Measurements from ENCODE around the gene PTGER4. TPM values are rescaled to one million over a fixed set of nuclear protein-coding genes. Genes with fewer than 3 reads are reported as not detected.
A peak's percentile ranks its signal among the peaks of the same experiment; 100 is the strongest.
"Not testable (repeated sequence)": the region's sequence is repeated elsewhere in the genome, so short reads cannot be mapped to it uniquely, and the experiment has no call there.

The PTGER4 gene
- total RNA-seq = 66.3 and 73.3 TPM in 2 replicates

- Mint-ChIP-seq H3K4me1 (peaks cover 54% of the 10 kb centered on the region), H3K27ac (peak within 1 kb of the TSS; percentile 92), H3K9me3 (no peaks in the 10 kb centered on the region), H3K36me3 (ENCODE audit: low read depth) (peaks cover 50% of the 10 kb centered on the region), H3K4me3 (peak within 1 kb of the TSS; percentile 98), H3K27me3 (no peaks in the 10 kb centered on the region)
- intact Hi-C loops (cut with micrococcal nuclease) = loop anchor here (1.0 to 5.0 kb wide), 15 partner anchors 27 to 528 kb away; partner anchors contain the start of genes RPL37 and TTC33
- ChIA-PET POLR2A (interaction anchor here (0.7 to 3.9 kb wide), 18 partner anchors 8 to 487 kb away, joined by 3 to 32 read pairs (median 4); partner anchors contain the start of gene RPL37), CTCF (interaction anchor here (1.3 to 4.9 kb wide), 4 partner anchors 11 to 731 kb away, joined by 3 to 20 read pairs (median 10); no protein-coding TSS in a partner anchor)
- TF ChIP-seq, protein P1, sequence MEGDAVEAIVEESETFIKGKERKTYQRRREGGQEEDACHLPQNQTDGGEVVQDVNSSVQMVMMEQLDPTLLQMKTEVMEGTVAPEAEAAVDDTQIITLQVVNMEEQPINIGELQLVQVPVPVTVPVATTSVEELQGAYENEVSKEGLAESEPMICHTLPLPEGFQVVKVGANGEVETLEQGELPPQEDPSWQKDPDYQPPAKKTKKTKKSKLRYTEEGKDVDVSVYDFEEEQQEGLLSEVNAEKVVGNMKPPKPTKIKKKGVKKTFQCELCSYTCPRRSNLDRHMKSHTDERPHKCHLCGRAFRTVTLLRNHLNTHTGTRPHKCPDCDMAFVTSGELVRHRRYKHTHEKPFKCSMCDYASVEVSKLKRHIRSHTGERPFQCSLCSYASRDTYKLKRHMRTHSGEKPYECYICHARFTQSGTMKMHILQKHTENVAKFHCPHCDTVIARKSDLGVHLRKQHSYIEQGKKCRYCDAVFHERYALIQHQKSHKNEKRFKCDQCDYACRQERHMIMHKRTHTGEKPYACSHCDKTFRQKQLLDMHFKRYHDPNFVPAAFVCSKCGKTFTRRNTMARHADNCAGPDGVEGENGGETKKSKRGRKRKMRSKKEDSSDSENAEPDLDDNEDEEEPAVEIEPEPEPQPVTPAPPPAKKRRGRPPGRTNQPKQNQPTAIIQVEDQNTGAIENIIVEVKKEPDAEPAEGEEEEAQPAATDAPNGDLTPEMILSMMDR (IDR thresholded peaks at IDR 0.05) = no peak
- peak; percentile 12 for ATAC-seq (ENCODE audit: low read depth)
- DNase-seq = peak; percentile 32
These were observed at the start of gene PTGER4 for GRCh38 chr5:40679913-40680681. PTGER4 (plus strand) TSS chr5:40679915; CDS start chr5:40680994, 1,079 bp downstream.

DNA sequence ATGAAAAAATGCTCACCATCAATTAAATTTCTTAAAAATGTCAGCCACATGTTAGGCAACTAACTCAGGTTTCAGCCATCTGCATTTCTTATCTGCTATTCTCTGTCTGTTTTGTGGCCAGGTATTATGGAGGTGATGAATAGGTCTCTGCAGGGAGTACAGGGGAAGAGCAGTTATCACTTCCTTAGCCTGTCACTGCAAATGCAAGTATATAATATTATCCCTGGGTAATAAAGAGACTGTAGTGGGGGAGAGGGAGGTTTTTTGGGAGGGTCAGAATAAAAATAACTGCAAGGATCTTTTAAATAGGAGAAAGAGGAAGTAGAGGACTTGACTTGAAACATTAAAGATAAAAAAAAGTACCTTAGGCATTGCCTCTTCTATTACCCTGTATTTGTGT, 49.6 kb upstream of the PTGER4 start:
- Mint-ChIP-seq H3K27me3 (no peaks in the 10 kb centered on the region), H3K36me3 (ENCODE audit: low read depth) (no peaks in the 10 kb centered on the region), H3K9me3 (no peaks in the 10 kb centered on the region), H3K4me3 (peak overlapping the region; percentile 1), H3K4me1 (peaks cover 22% of the 10 kb centered on the region), H3K27ac (no peak overlapping the region)
- TF ChIP-seq, protein P1 (IDR thresholded peaks at IDR 0.05) = no peak
- ChIA-PET CTCF (no interaction called here), POLR2A (no interaction called here)
- intact Hi-C loops (cut with micrococcal nuclease) = no loop called here
- DNase-seq = no peak
- no peak for ATAC-seq (ENCODE audit: low read depth)

DNA sequence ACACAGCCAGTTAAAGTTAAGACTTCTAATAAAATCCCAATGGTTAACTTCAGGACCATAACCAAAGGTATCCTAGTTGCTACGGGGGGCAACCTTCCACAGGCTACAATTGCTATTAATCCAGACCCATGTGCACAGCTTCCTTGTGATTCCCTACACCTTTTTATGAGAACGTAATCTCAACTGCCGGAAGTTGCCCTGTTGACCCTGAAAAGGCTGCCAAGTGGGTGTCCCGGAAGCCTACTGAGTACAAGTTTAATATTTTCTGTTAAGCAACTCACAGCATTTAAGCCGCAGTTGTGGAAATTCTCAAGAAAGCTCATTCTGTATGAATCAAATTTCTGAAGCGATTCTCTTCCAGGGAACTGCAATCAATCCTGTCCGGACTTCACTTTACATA, 48.5 kb upstream of the PTGER4 start:
- no peak overlapping the region for H3K27ac Mint-ChIP-seq
- H3K27me3 Mint-ChIP-seq = no peaks in the 10 kb centered on the region
- intact Hi-C loops (cut with micrococcal nuclease) = no loop called here
- no peaks in the 10 kb centered on the region for H3K36me3 Mint-ChIP-seq (ENCODE audit: low read depth)
- no peak overlapping the region for H3K4me3 Mint-ChIP-seq
- ChIA-PET CTCF (interaction anchor here (0.8 kb wide), 1 partner anchor 46 kb away, joined by 3 read pairs; no protein-coding TSS in a partner anchor), POLR2A (interaction anchor here (1.5 kb wide), 1 partner anchor 405 kb away, joined by 3 read pairs; no protein-coding TSS in a partner anchor)
- H3K4me1 Mint-ChIP-seq = peaks cover 22% of the 10 kb centered on the region
- no peak for ATAC-seq (ENCODE audit: low read depth)
- DNase-seq = no peak
- peaks cover 3% of the 10 kb centered on the region for H3K9me3 Mint-ChIP-seq
- TF ChIP-seq, protein P1 (IDR thresholded peaks at IDR 0.05) = no peak

- intact Hi-C loops (cut with micrococcal nuclease) = no loop called here
- ATAC-seq (ENCODE audit: low read depth) = no peak
- Mint-ChIP-seq H3K4me3 (no peak overlapping the region), H3K27me3 (no peaks in the 10 kb centered on the region), H3K4me1 (peaks cover 8% of the 10 kb centered on the region), H3K36me3 (ENCODE audit: low read depth) (no peaks in the 10 kb centered on the region), H3K27ac (no peak overlapping the region), H3K9me3 (peaks cover 19% of the 10 kb centered on the region)
- ChIA-PET POLR2A (no interaction called here), CTCF (no interaction called here)
- TF ChIP-seq, protein P1 (IDR thresholded peaks at IDR 0.05) = no peak
- DNase-seq = no peak
These were observed 45.6 kb upstream of the PTGER4 start for GRCh38 chr5:40634154-40634553.

DNA sequence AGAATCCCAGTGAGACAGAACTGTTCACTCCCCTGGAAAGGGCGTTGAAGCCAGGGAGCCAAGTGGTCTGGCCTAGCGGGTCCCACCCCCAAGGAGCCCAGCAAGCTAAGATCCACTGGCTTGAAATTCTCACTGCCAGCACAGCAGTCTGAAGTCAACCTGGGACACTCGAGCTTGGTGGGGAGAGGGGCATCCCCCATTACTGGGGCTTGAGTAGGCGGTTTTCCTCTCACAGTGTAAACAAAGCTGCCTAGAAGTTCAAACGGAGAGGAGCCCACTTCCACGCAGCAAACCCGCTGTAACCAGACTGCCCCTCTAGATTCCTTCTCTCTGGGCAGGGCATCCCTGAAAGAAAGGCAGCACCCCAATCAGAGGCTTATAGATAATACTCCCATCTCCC, 45.1 kb upstream of the PTGER4 start:
- peaks cover 8% of the 10 kb centered on the region for H3K4me1 Mint-ChIP-seq
- CTCF ChIA-PET = no interaction called here

DNA sequence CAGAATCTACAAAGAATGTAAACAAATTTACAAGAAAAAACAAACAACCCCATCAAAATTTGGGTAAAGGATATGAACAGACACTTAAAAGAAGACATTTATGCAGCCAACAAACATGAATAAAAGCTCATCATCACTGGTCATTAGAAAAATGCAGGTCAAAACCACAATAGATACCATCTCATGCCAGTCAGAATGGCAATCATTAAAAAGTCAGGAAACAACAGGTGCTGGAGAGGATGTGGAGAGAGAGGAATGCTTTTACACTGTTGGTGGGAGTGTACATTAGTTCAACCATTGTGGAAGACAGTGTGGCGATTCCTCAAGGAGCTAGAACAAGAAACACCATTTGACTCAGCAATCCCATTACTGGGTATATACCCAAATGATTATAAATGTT, 40.2 kb upstream of the PTGER4 start:
- DNase-seq; H3K36me3 Mint-ChIP-seq (ENCODE audit: low read depth); ATAC-seq (ENCODE audit: low read depth); intact Hi-C loops (cut with micrococcal nuclease); H3K4me1 Mint-ChIP-seq; H3K27me3 Mint-ChIP-seq; H3K4me3 Mint-ChIP-seq; H3K27ac Mint-ChIP-seq; POLR2A ChIA-PET; CTCF ChIA-PET: not testable (repeated sequence)
- H3K9me3 Mint-ChIP-seq = peaks cover 21% of the 10 kb centered on the region

More for the DNA sequence above, 45.1 kb upstream of the PTGER4 start:
- no peak overlapping the region for H3K27ac Mint-ChIP-seq
- H3K4me3 Mint-ChIP-seq = no peak overlapping the region
- no peaks in the 10 kb centered on the region for H3K36me3 Mint-ChIP-seq (ENCODE audit: low read depth)
- peaks cover 19% of the 10 kb centered on the region for H3K9me3 Mint-ChIP-seq
- ATAC-seq (ENCODE audit: low read depth) (no peak), DNase-seq (no peak)
- TF ChIP-seq, protein P1 (IDR thresholded peaks at IDR 0.05) = no peak
- POLR2A ChIA-PET = no interaction called here
- intact Hi-C loops (cut with micrococcal nuclease) = no loop called here
- H3K27me3 Mint-ChIP-seq = no peaks in the 10 kb centered on the region

Data from activated B cell treated with CpG ODN at 0.5 μM for 24 hours (primary cell).